Ovary (tissue), 9 donors: ENCODE results near the gene PLXNA4. TPM values are rescaled to one million over a fixed set of nuclear protein-coding genes. Genes with fewer than 3 reads are reported as not detected.

Source experiments
- DNase-seq, 5 donors: peaks; one replicate each; pipeline ENCODE4 v3.0.0-alpha.2; 2019 to 2020
- H3K27ac ChIP-seq, 2 donors: fragments of 200-600 bp; one replicate each; pipeline versions ENCODE4 v1.5.1 to v1.8.0; 2019 to 2022
- H3K27me3 ChIP-seq: fragments of 200-600 bp; one replicate; pipeline ENCODE4 v1.8.0; 2022
- H3K36me3 ChIP-seq: fragments of 200-600 bp; sonication (generic); one replicate; pipeline ENCODE4 v1.5.1; 2019
- H3K4me1 ChIP-seq: one replicate; pipeline ENCODE4 v1.8.1; 2013; ENCODE audit warnings: mild to moderate bottlenecking, moderate library complexity; ENCODE audit not compliant: insufficient read depth
- H3K4me3 ChIP-seq: fragments of 200-600 bp; sonication (generic); one replicate; pipeline ENCODE4 v1.5.1; 2017
- H3K9me3 ChIP-seq, 2 donors: fragments of 200-600 bp in 1 of 2; sonication (generic) in 1 of 2; one replicate each; pipeline versions ENCODE4 v1.5.1 to v1.8.1; 2013 to 2019; ENCODE audit warnings: mild to moderate bottlenecking in 1 of 2, moderate library complexity in 1 of 2
- EP300 ChIP-seq: sonication (generic); formaldehyde crosslinking; IDR thresholded peaks from one replicate; pipeline ENCODE4 v1.6.1; 2017; ENCODE audit warnings: antibody characterized with exemption
- POLR2A ChIP-seq: fragments of 450-650 bp; IDR thresholded peaks from one replicate; pipeline ENCODE4 v1.6.1; 2017; ENCODE audit warnings: antibody characterized with exemption, mild to moderate bottlenecking, moderate library complexity
- WGBS, 3 donors: extraction: QIAGEN DNeasy Blood & Tissue Kit in 1 of 3; methylation state at CpG; one replicate each; pipeline versions ENCODE4 v1.1.5 to v1.1.7; 2013 to 2017; 5-methylcytosine and 5-hydroxymethylcytosine counted together
- intact Hi-C, 4 donors: fragments of 100-400 bp; cut with DNase I; formaldehyde crosslinking; loops; one replicate each; pipeline versions ENCODE4 v1.11.0 to v1.15.1; 2022 to 2023
- polyA plus RNA-seq, 2 donors: library from polyadenylated mRNA; stranded (reverse); fragments of 200-250 nt in 1 of 2; fragments of 350-450 nt in 1 of 2; fragmentation: Illumina TruSeq in 1 of 2; extraction: RNeasy Lipid Tissue Mini Kit (QIAGEN cat#74804) in 1 of 2; gene quantifications; one replicate each; pipeline ENCODE4 v1.2.3, GENCODE V29; 2013 to 2014
- total RNA-seq, 7 donors: library from RNA; depleted of rRNA in 2 of 7; stranded (reverse); fragments of >200 nt in 2 of 7; fragmentation: NEBNext Ultra II Directional in 3 of 7; extraction: Animal tissue kit (Norgen Biotek cat#: 25700) in 3 of 7; gene quantifications; one replicate each; pipeline versions ENCODE4 v1.1.0 to v1.2.4, GENCODE V29; 2016 to 2023
- TF ChIP-seq, protein P1 (sequence below), 3 donors: fragments of 450-650 bp in 2 of 3; fragments of 200-600 bp in 1 of 3; IDR thresholded peaks; one replicate each; pipeline versions ENCODE4 v1.5.1 to v1.8.0; 2016 to 2022; ENCODE audit warnings: antibody characterized with exemption in 3 of 3, mild to moderate bottlenecking in 1 of 3
- donor health status: DM: no; HTN: no; CAD: no; lungs with moderate emphysema.
- donor health status: DM: no; HTN: no; CAD: no.
- donor health status: Bipolar disorder and iron deficiency.
- donor health status: DM: yes; HTN: yes; CAD: no.
- donor health status: DM: no; HTN: no; CAD: no.
- donor health status: DM: yes; HTN: yes; CAD: no.

PLXNA4 gene
- total and polyA plus RNA-seq, 9 donors, result 5.1 to 39.9 (median 11.4) TPM

DNA sequence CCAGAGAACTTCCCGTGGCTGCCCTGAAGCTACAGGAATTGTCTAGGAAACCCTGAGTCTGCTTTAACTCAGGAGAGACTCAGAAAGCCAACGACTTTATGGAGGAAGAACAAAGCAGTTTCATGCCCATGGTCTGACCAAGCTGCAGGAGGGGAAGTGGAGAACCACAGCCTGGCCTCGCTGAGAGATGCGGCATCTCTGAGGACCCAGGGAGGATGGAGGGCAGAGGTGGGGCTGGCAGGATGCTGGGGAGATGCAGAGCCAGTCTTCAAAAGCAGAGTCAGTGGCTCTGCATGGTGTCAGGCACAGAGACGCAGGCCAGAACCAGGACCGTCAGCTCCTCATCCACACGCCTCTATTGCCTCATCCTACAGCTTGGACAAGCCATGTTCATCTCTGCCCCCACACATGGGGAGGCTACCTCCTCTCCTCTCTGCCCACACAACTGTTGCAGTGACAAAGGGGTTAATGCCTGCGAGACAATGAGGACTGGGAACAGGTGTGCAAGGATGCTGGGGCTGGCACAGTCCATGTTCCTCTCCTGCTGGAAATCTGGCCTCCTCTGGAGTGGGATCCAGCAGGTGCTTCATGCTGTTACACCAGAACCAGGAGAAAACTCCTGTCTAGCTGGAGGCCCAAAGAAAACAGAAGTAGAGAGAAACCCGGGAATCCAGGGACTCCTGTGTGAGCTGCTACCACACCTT, 267.0 kb downstream of the PLXNA4 start:
- H3K36me3 ChIP-seq, result no peaks in the 10 kb centered on the region
- TF ChIP-seq EP300 (no peak), POLR2A (no peak)
- TF ChIP-seq, protein P1, sequence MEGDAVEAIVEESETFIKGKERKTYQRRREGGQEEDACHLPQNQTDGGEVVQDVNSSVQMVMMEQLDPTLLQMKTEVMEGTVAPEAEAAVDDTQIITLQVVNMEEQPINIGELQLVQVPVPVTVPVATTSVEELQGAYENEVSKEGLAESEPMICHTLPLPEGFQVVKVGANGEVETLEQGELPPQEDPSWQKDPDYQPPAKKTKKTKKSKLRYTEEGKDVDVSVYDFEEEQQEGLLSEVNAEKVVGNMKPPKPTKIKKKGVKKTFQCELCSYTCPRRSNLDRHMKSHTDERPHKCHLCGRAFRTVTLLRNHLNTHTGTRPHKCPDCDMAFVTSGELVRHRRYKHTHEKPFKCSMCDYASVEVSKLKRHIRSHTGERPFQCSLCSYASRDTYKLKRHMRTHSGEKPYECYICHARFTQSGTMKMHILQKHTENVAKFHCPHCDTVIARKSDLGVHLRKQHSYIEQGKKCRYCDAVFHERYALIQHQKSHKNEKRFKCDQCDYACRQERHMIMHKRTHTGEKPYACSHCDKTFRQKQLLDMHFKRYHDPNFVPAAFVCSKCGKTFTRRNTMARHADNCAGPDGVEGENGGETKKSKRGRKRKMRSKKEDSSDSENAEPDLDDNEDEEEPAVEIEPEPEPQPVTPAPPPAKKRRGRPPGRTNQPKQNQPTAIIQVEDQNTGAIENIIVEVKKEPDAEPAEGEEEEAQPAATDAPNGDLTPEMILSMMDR (IDR thresholded peaks at IDR 0.05), result no peak
- H3K27me3 ChIP-seq, result no peaks in the 10 kb centered on the region
- 76 to 82% (median 81%) methylated on average over 9 of the region's 9 CpGs for WGBS, 3 donors
- intact Hi-C loops, result loop anchor here in 1 of 4 donors (5.0 kb wide), 1 partner anchor 273 kb away; no protein-coding TSS in a partner anchor
- no peak overlapping the region for H3K4me3 ChIP-seq
- no peaks in the 10 kb centered on the region for H3K9me3 ChIP-seq
- no peak overlapping the region for H3K27ac ChIP-seq
- no peak for DNase-seq
- H3K4me1 ChIP-seq, result no peaks in the 10 kb centered on the region

GRCh38 chr7:132307465-132307864, 268.8 kb downstream of the PLXNA4 start:
- Histone ChIP-seq H3K27ac (no peak overlapping the region), H3K4me1 (no peaks in the 10 kb centered on the region), H3K4me3 (no peak overlapping the region), H3K9me3 (no peaks in the 10 kb centered on the region), H3K36me3 (no peaks in the 10 kb centered on the region), H3K27me3 (no peaks in the 10 kb centered on the region)
- intact Hi-C loops, result loop anchor here in 1 of 4 donors (5.0 kb wide), 1 partner anchor 275 kb away; no protein-coding TSS in a partner anchor
- no peak for TF ChIP-seq EP300
- TF ChIP-seq, protein P1 (IDR thresholded peaks at IDR 0.05), result no peak
- WGBS, 3 donors, result 73 to 89% (median 77%) methylated on average over 7 of the region's 7 CpGs
- DNase-seq, result no peak

- intact Hi-C loops, result no loop called here
- H3K4me1 ChIP-seq, result no peaks in the 10 kb centered on the region
- no peak overlapping the region for H3K4me3 ChIP-seq
- TF ChIP-seq EP300, result no peak
- no peak for TF ChIP-seq POLR2A
- TF ChIP-seq, protein P1 (IDR thresholded peaks at IDR 0.05), result no peak
- DNase-seq, result no peak
- 44 to 71% (median 58%) methylated on average over 6 of the region's 6 CpGs for WGBS, 3 donors
- no peaks in the 10 kb centered on the region for H3K36me3 ChIP-seq
- no peaks in the 10 kb centered on the region for H3K27me3 ChIP-seq
- no peaks in the 10 kb centered on the region for H3K9me3 ChIP-seq
- H3K27ac ChIP-seq, result no peak overlapping the region
Observed at GRCh38 chr7:132300599-132301277, 275.5 kb downstream of the PLXNA4 start.

DNA sequence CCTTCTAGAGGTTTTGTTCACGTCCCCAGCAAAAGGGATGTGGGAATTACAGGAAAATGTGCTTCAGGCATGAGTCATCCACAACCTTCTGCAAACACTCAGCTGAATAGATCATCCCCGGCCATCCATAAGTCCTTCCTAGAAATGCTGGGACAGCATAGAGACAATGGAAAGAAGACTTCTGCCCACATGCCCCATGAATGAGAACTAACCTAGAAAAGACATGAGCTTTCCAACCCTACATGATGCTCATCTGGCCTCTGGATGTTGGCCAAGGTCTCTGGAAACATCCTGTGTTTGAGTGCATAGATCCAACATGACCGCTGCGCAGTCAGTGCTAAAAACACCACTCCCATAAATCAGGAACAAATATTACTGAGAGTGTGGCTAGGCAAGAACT, 277.5 kb downstream of the PLXNA4 start:
- no peaks in the 10 kb centered on the region for H3K27me3 ChIP-seq
- DNase-seq, result no peak
- H3K27ac ChIP-seq, result no peak overlapping the region
- no peaks in the 10 kb centered on the region for H3K4me1 ChIP-seq
- H3K36me3 ChIP-seq, result no peaks in the 10 kb centered on the region
- intact Hi-C loops, result no loop called here
- no peak overlapping the region for H3K4me3 ChIP-seq
- 52 to 65% (median 57%) methylated on average over 4 of the region's 4 CpGs for WGBS, 3 donors
- H3K9me3 ChIP-seq, result no peaks in the 10 kb centered on the region
- TF ChIP-seq EP300 (no peak), POLR2A (no peak)
- TF ChIP-seq, protein P1 (IDR thresholded peaks at IDR 0.05), result no peak
